PC-3 (cell line): Measurements from ENCODE around the gene NSUN2.

Experiments used
- EZH2 ChIP-seq: fragments of 300-600 bp; sonication (generic); IDR thresholded peaks from one replicate; pipeline ENCODE4 v1.6.1; 2017; ENCODE audit warnings: antibody characterized with exemption, mild to moderate bottlenecking, low read length; ENCODE audit not compliant: unreplicated experiment
- EZH2phosphoT487 ChIP-seq: fragments of 300-600 bp; sonication (generic); IDR thresholded peaks from 2 replicates; pipeline ENCODE4 v1.6.1; 2018; ENCODE audit warnings: mild to moderate bottlenecking, antibody characterized with exemption, low read length, borderline replicate concordance
- TF ChIP-seq, protein P1 (sequence below): fragments of 300-600 bp; sonication (generic); conservative IDR thresholded peaks from 2 replicates; pipeline ENCODE4 v1.5.1; 2017; ENCODE audit warnings: antibody characterized with exemption, low read depth, mild to moderate bottlenecking, low read length

DNA sequence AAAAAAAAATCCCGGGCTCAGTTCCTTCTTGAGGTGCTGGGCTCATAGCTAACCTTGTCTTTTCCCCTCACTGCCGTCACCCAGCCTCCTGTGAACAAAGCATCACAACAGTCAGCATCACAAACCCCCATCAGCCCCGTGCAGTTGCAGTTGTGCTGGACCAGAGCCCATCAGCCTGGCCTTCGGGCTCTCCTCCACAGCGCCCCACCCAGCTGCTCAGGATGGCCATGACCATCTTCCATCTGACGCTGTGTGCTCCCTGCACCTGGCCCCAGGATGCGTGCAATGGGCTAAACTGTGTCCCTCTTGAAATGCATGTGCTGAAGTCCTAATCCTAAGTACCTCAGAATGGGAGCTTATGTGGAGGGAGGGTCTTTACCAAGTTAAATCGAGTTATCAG is 48.1 kb downstream of the NSUN2 start:
- TF ChIP-seq, protein P1, sequence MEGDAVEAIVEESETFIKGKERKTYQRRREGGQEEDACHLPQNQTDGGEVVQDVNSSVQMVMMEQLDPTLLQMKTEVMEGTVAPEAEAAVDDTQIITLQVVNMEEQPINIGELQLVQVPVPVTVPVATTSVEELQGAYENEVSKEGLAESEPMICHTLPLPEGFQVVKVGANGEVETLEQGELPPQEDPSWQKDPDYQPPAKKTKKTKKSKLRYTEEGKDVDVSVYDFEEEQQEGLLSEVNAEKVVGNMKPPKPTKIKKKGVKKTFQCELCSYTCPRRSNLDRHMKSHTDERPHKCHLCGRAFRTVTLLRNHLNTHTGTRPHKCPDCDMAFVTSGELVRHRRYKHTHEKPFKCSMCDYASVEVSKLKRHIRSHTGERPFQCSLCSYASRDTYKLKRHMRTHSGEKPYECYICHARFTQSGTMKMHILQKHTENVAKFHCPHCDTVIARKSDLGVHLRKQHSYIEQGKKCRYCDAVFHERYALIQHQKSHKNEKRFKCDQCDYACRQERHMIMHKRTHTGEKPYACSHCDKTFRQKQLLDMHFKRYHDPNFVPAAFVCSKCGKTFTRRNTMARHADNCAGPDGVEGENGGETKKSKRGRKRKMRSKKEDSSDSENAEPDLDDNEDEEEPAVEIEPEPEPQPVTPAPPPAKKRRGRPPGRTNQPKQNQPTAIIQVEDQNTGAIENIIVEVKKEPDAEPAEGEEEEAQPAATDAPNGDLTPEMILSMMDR, result no peak
- TF ChIP-seq EZH2phosphoT487, result no peak
- TF ChIP-seq EZH2, result no peak
